Suppressor macrophage (primary cell): Measurements from ENCODE around the gene ADAMTS9.
A peak's percentile ranks its signal among the peaks of the same experiment; 100 is the strongest.

ENCODE experiments used
- DNase-seq, 4 experiments: peaks; one replicate each; pipeline ENCODE4 v3.0.0-alpha.2; 2020 to 2022
- total RNA-seq, 17 experiments: gene quantifications; one replicate each; lab custom pipeline; 2026; ENCODE audit warnings: mixed read lengths in 6 of 17, inconsistent platforms in 3 of 17; lab: John Stamatoyannopoulos, UW

ADAMTS9 gene
- total RNA-seq = 0 to 4.8 (median 0) reads per million in 17 experiments

GRCh38 chr3:64687781-64688604, at the start of gene ADAMTS9:
Gene ADAMTS9 (minus strand): TSS chr3:64688000. CDS start chr3:64687657, 343 bp downstream.
- DNase-seq = no peak

- no peak for DNase-seq
Measured at GRCh38 chr3:64732576-64732975, 44.8 kb upstream of the ADAMTS9 start.

GRCh38 chr3:64730681-64731080, 42.9 kb upstream of the ADAMTS9 start:
- DNase-seq = no peak

GRCh38 chr3:64728994-64729393, 41.2 kb upstream of the ADAMTS9 start:
- no peak for DNase-seq

- DNase-seq = no peak
Measured at GRCh38 chr3:64728428-64728827, 40.6 kb upstream of the ADAMTS9 start.

- DNase-seq = no peak
Measured at GRCh38 chr3:64726414-64727090, 38.8 kb upstream of the ADAMTS9 start.

GRCh38 chr3:64718976-64719375, 31.2 kb upstream of the ADAMTS9 start:
- no peak for DNase-seq

GRCh38 chr3:64717872-64718613, 30.2 kb upstream of the ADAMTS9 start:
- DNase-seq = no peak

- no peak for DNase-seq
Measured at GRCh38 chr3:64717411-64717810, 29.6 kb upstream of the ADAMTS9 start.

GRCh38 chr3:64716110-64716710, 28.4 kb upstream of the ADAMTS9 start:
- no peak for DNase-seq

GRCh38 chr3:64715211-64715982, 27.6 kb upstream of the ADAMTS9 start:
- no peak for DNase-seq

GRCh38 chr3:64708456-64708855, 20.7 kb upstream of the ADAMTS9 start:
- DNase-seq = no peak

GRCh38 chr3:64705946-64706345, 18.1 kb upstream of the ADAMTS9 start:
- DNase-seq = no peak

GRCh38 chr3:64696896-64697295, 9.1 kb upstream of the ADAMTS9 start:
- DNase-seq = no peak

GRCh38 chr3:64694114-64694513, 6.3 kb upstream of the ADAMTS9 start:
- DNase-seq = no peak

GRCh38 chr3:64693031-64693430, 5.2 kb upstream of the ADAMTS9 start:
- no peak for DNase-seq

GRCh38 chr3:64691051-64691450, 3.3 kb upstream of the ADAMTS9 start:
- DNase-seq = no peak

- no peak for DNase-seq
Measured at GRCh38 chr3:64687086-64687780, 567 bp downstream of the ADAMTS9 start.

GRCh38 chr3:64686446-64686908, 1.3 kb downstream of the ADAMTS9 start:
- DNase-seq = peak in 2 of 4 experiments; percentile 5 to 7

GRCh38 chr3:64685800-64686445, 1.9 kb downstream of the ADAMTS9 start:
- DNase-seq = no peak

- no peak for DNase-seq
Measured at GRCh38 chr3:64685331-64685799, 2.4 kb downstream of the ADAMTS9 start.
